Ammon's horn (tissue), 1 donor: ENCODE data around the gene AFMID.

ENCODE experiments used
- DNase-seq: peaks from one replicate; pipeline ENCODE4 v3.0.0-alpha.2; 2016; ENCODE audit warnings: low spot score

Gene AFMID

GRCh38 chr17:78180083-78180482, 7.1 kb upstream of the AFMID start:
- no peak for DNase-seq

- no peak for DNase-seq
Observed at GRCh38 chr17:78180508-78180907, 6.7 kb upstream of the AFMID start.

GRCh38 chr17:78182504-78182903, 4.7 kb upstream of the AFMID start:
- DNase-seq: no peak

- DNase-seq: no peak
Observed at GRCh38 chr17:78183916-78184315, 3.2 kb upstream of the AFMID start.

GRCh38 chr17:78184351-78184750, 2.8 kb upstream of the AFMID start:
- no peak for DNase-seq

GRCh38 chr17:78184868-78185267, 2.3 kb upstream of the AFMID start:
- DNase-seq: no peak

GRCh38 chr17:78185981-78186691, 1.0 kb upstream of the AFMID start:
- no peak for DNase-seq

- DNase-seq: no peak
Observed at GRCh38 chr17:78196716-78197115, 9.6 kb downstream of the AFMID start.

- DNase-seq: peak; percentile 68
Observed at GRCh38 chr17:78197147-78197832, 10.1 kb downstream of the AFMID start.

GRCh38 chr17:78200451-78200850, 13.3 kb downstream of the AFMID start:
- no peak for DNase-seq

GRCh38 chr17:78202666-78203065, 15.5 kb downstream of the AFMID start:
- DNase-seq: no peak

GRCh38 chr17:78204387-78205123, 17.4 kb downstream of the AFMID start:
- DNase-seq: no peak

GRCh38 chr17:78205124-78205775, 18.1 kb downstream of the AFMID start:
- DNase-seq: no peak

- no peak for DNase-seq
Observed at GRCh38 chr17:78206298-78206697, 19.1 kb downstream of the AFMID start.

- peak; percentile 45 for DNase-seq
Observed at GRCh38 chr17:78208486-78208885, 21.3 kb downstream of the AFMID start.

GRCh38 chr17:78210111-78210510, 22.9 kb downstream of the AFMID start:
- no peak for DNase-seq

GRCh38 chr17:78211032-78211431, 23.9 kb downstream of the AFMID start:
- no peak for DNase-seq

GRCh38 chr17:78214016-78214705, 27.0 kb downstream of the AFMID start, which contains the start of gene BIRC5:
Gene BIRC5, plus strand, starts transcription at chr17:78214253. Its CDS starts 64 bp downstream, at chr17:78214317.
- DNase-seq: peak; percentile 92

- DNase-seq: no peak
Observed at GRCh38 chr17:78214706-78215061, 27.5 kb downstream of the AFMID start.

GRCh38 chr17:78219396-78220150, 32.4 kb downstream of the AFMID start:
- no peak for DNase-seq

- no peak for DNase-seq
Observed at GRCh38 chr17:78223061-78223460, 35.9 kb downstream of the AFMID start.
